HG02571 (cell line): ENCODE data around the gene PCBP2.
A peak's percentile ranks its signal among the peaks of the same experiment; 100 is the strongest.

Experiments used
- ATAC-seq: cut with Tn5 transposase; IDR thresholded peaks from one replicate; pipeline ENCODE4 v1.9.1; 2021; ENCODE audit warnings: mild to moderate bottlenecking, moderate library complexity; ENCODE audit not compliant: unreplicated experiment

Gene PCBP2

GRCh38 chr12:53506881-53507602 lies 55.1 kb downstream of the PCBP2 start, which contains the start of gene NPFF:
Gene NPFF, minus strand, starts transcription at chr12:53507484. Its CDS starts 10 bp downstream, at chr12:53507474.
- no peak for ATAC-seq

GRCh38 chr12:53507603-53507885 lies 55.6 kb downstream of the PCBP2 start:
- no peak for ATAC-seq

GRCh38 chr12:53508534-53509170 lies 56.8 kb downstream of the PCBP2 start:
- ATAC-seq, result peak; percentile 82

- ATAC-seq, result no peak
Observed at GRCh38 chr12:53510181-53510812, 58.4 kb downstream of the PCBP2 start.

GRCh38 chr12:53513712-53514410 lies 62.0 kb downstream of the PCBP2 start:
- ATAC-seq, result no peak

- no peak for ATAC-seq
Observed at GRCh38 chr12:53514628-53515290, 62.9 kb downstream of the PCBP2 start.

- no peak for ATAC-seq
Observed at GRCh38 chr12:53515291-53515680, 63.4 kb downstream of the PCBP2 start.

GRCh38 chr12:53516758-53517455 lies 65.0 kb downstream of the PCBP2 start:
- ATAC-seq, result no peak

- ATAC-seq, result no peak
Observed at GRCh38 chr12:53518381-53518780, 66.5 kb downstream of the PCBP2 start.

GRCh38 chr12:53523131-53523530 lies 71.2 kb downstream of the PCBP2 start:
- no peak for ATAC-seq

- ATAC-seq, result no peak
Observed at GRCh38 chr12:53524476-53524875, 72.6 kb downstream of the PCBP2 start.

GRCh38 chr12:53530061-53530460 lies 78.2 kb downstream of the PCBP2 start:
- ATAC-seq, result no peak
